ENCODE data around the gene FRA10AC1.

Gene FRA10AC1

DNA sequence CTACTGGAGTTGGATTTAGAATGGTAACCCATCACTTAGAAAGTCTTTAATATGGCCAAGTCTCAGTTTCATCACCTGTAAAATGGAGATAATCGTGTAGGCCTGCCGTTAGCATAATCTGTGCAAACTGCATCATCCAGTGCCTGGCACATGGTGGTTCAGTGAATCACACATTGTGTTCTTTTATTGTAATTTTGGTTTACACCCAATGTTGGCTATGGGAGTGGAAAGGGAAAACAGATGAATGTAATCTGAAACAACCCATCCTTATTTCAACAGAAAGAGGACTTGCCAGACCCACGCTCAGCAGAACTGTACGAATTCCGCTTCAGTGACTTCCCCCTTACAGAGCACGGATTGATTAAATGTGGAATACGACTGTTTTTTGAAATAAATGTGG, 62.6 kb downstream of the FRA10AC1 start:
- TF ChIP-seq, protein P1, sequence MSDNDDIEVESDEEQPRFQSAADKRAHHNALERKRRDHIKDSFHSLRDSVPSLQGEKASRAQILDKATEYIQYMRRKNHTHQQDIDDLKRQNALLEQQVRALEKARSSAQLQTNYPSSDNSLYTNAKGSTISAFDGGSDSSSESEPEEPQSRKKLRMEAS (IDR thresholded peaks at IDR 0.05), result no peak
- TF ChIP-seq EGR1 (IDR thresholded peaks at IDR 0.05), result no peak
- TF ChIP-seq YY1 (IDR thresholded peaks at IDR 0.05; ENCODE audit: low read depth), result no peak
- no peak for TF ChIP-seq EP300 (IDR thresholded peaks at IDR 0.05; ENCODE audit: borderline replicate concordance)
- TF ChIP-seq ZBTB7A (IDR thresholded peaks at IDR 0.05; ENCODE audit: low read depth), result no peak
- no peak for TF ChIP-seq FOXM1 (IDR thresholded peaks at IDR 0.05; ENCODE audit: borderline replicate concordance, low read depth)
- TF ChIP-seq TEAD4 (IDR thresholded peaks at IDR 0.05), result no peak
- TF ChIP-seq CEBPB (IDR thresholded peaks at IDR 0.05), result no peak

DNA sequence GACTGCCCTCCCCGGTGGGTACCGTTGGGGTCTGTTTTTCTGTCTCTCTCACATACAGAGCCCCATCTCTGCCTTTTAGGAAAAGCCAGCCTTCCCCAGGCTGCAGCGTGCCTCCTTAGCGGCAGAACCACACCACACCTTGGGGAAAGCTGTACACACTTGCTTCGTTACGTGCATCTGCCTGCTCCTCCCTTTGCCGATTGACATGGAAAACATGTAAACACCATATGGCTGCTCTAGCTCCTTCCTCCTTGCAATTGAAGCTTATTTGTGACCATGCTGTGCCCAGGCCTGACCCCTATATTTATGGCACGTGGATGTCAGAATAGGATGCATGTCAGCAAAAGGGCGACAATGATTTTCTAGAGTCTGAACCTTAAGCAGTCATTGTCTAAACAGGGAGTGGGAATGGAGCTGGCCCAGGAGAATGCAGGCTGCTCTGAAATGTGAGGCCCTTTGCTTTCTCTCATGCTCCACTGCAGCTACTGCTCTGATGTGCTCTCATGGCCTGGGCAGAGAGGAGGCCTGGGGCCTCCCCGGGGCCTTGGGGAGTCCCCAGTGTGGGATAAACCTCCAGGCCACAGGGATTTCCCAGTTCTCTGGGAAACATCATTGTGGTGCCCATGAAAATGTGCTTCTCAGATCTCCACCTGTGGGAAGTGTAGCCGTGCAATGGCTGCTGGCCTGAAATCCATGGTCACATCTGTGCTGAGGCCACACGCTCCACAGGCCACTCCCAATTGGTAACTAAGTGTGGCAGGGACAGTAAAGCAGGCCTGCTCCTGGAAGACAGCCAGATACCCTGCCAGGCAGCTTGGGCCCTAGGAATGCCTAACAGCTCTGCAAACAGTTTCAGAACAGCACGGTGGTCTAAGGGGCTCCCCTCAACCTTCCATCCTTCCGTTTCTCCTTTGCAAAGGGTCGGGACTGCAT, 71.5 kb downstream of the FRA10AC1 start:
- TF ChIP-seq ZBTB7A (IDR thresholded peaks at IDR 0.05; ENCODE audit: low read depth) (no peak), NFIC (IDR thresholded peaks at IDR 0.05) (peak; percentile 8; the same call in 1 of the 2 replicates), TEAD4 (IDR thresholded peaks at IDR 0.05) (no peak), CEBPB (IDR thresholded peaks at IDR 0.05) (no peak), FOXM1 (IDR thresholded peaks at IDR 0.05; ENCODE audit: borderline replicate concordance, low read depth) (no peak)
- TF ChIP-seq, protein P1 (IDR thresholded peaks at IDR 0.05), result no peak

DNA sequence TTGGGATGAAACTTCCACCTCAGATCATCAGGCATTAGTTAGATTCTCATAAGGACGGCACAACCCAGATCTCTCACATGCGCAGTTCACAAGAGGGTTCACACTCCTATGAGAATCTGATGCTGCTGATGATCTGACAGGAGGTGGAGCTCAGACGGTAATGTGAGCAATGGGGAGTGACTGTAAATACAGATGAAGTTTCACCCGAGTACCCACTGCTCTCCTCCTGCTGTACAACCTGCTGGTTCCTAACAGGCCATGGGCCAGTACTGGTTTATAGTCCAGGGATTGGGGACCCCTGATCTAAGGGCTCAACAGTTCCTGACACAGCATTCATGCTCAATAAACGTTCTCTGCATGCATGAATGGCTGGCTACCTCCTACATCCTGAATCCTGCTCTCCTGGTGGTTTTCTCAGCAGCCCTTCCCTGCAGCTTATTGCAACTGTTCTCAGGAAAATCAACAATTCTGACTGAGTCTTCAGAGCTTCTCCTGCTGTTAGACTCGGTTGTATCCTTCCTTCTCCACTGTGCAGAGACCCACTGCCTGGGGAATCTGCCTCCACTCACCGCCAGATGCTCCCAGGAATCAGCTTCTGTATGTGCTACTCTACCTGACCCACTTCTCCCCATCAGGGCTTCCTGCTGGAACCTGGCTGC, 72.6 kb downstream of the FRA10AC1 start:
- TF ChIP-seq NFIC (IDR thresholded peaks at IDR 0.05), result no peak
- no peak for TF ChIP-seq YY1 (IDR thresholded peaks at IDR 0.05; ENCODE audit: low read depth)
- no peak for TF ChIP-seq CEBPB (IDR thresholded peaks at IDR 0.05)
- TF ChIP-seq TCF12 (IDR thresholded peaks at IDR 0.05; ENCODE audit: low read depth), result no peak
- TF ChIP-seq TAF1 (IDR thresholded peaks at IDR 0.05; ENCODE audit: low read depth), result no peak
- TF ChIP-seq, protein P1 (IDR thresholded peaks at IDR 0.05), result no peak
- TF ChIP-seq RAD21 (IDR thresholded peaks at IDR 0.05; ENCODE audit: low read depth), result no peak
- TF ChIP-seq EP300 (IDR thresholded peaks at IDR 0.05; ENCODE audit: borderline replicate concordance), result no peak
- no peak for TF ChIP-seq FOXM1 (IDR thresholded peaks at IDR 0.05; ENCODE audit: borderline replicate concordance, low read depth)
- TF ChIP-seq ZBTB7A (IDR thresholded peaks at IDR 0.05; ENCODE audit: low read depth), result no peak
- TF ChIP-seq, protein P2, sequence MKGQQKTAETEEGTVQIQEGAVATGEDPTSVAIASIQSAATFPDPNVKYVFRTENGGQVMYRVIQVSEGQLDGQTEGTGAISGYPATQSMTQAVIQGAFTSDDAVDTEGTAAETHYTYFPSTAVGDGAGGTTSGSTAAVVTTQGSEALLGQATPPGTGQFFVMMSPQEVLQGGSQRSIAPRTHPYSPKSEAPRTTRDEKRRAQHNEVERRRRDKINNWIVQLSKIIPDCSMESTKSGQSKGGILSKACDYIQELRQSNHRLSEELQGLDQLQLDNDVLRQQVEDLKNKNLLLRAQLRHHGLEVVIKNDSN (IDR thresholded peaks at IDR 0.05), result no peak

DNA sequence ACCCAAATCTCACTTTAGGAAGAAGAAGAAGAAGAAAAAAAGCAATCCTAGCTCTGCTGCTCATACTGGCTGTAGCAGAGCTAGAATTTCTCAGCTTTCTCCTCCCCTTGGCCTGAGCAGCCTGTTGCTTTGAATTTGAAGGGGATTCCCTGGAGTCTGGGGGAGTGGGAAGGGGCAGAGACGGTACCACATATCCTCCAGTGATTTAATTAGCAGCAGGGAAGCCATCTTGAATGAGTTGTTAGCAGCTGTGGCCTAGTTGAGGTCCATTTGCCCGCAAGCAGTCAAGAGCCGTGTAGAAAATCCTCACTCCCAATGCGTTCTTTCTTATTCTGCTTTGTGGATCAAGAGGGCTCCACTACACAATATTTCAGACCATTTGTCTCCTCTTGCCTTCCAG, 73.5 kb downstream of the FRA10AC1 start:
- no peak for TF ChIP-seq NFIC (IDR thresholded peaks at IDR 0.05)
- TF ChIP-seq CREB1 (IDR thresholded peaks at IDR 0.05; ENCODE audit: low read depth), result no peak
- TF ChIP-seq, protein P2 (IDR thresholded peaks at IDR 0.05), result no peak
- TF ChIP-seq CEBPB (IDR thresholded peaks at IDR 0.05), result no peak
- TF ChIP-seq TEAD4 (IDR thresholded peaks at IDR 0.05), result no peak
- no peak for TF ChIP-seq EP300 (IDR thresholded peaks at IDR 0.05; ENCODE audit: borderline replicate concordance)
- TF ChIP-seq YY1 (IDR thresholded peaks at IDR 0.05; ENCODE audit: low read depth), result no peak
- TF ChIP-seq, protein P1 (IDR thresholded peaks at IDR 0.05), result no peak
- no peak for TF ChIP-seq FOXM1 (IDR thresholded peaks at IDR 0.05; ENCODE audit: borderline replicate concordance, low read depth)
- TF ChIP-seq RAD21 (IDR thresholded peaks at IDR 0.05; ENCODE audit: low read depth), result no peak
- TF ChIP-seq, protein P3, sequence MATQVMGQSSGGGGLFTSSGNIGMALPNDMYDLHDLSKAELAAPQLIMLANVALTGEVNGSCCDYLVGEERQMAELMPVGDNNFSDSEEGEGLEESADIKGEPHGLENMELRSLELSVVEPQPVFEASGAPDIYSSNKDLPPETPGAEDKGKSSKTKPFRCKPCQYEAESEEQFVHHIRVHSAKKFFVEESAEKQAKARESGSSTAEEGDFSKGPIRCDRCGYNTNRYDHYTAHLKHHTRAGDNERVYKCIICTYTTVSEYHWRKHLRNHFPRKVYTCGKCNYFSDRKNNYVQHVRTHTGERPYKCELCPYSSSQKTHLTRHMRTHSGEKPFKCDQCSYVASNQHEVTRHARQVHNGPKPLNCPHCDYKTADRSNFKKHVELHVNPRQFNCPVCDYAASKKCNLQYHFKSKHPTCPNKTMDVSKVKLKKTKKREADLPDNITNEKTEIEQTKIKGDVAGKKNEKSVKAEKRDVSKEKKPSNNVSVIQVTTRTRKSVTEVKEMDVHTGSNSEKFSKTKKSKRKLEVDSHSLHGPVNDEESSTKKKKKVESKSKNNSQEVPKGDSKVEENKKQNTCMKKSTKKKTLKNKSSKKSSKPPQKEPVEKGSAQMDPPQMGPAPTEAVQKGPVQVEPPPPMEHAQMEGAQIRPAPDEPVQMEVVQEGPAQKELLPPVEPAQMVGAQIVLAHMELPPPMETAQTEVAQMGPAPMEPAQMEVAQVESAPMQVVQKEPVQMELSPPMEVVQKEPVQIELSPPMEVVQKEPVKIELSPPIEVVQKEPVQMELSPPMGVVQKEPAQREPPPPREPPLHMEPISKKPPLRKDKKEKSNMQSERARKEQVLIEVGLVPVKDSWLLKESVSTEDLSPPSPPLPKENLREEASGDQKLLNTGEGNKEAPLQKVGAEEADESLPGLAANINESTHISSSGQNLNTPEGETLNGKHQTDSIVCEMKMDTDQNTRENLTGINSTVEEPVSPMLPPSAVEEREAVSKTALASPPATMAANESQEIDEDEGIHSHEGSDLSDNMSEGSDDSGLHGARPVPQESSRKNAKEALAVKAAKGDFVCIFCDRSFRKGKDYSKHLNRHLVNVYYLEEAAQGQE (IDR thresholded peaks at IDR 0.05; ENCODE audit: low read depth), result no peak
- TF ChIP-seq TAF1 (IDR thresholded peaks at IDR 0.05; ENCODE audit: low read depth), result no peak
- no peak for TF ChIP-seq TCF12 (IDR thresholded peaks at IDR 0.05; ENCODE audit: low read depth)
- TF ChIP-seq EGR1 (IDR thresholded peaks at IDR 0.05), result no peak
- no peak for TF ChIP-seq ZBTB7A (IDR thresholded peaks at IDR 0.05; ENCODE audit: low read depth)

DNA sequence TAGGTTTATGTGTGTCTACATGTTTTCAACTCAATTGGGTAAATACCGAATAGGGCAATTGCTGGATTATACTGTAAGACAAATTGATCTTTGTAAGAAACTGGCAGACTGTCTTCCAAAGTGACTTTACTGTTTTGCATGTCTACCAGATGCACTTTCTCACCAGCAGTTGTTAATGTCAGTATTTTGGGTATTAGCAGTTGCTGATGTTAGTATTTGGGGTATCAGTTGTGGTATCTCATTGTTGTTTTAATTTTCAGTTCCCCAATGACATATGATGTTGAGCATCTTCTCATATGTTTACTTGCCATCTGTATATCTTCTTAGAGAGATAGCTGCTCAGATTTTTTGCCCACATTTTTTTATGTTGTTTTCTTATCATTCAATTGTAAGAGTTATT, 79.5 kb downstream of the FRA10AC1 start:
- no peak for TF ChIP-seq CREB1 (IDR thresholded peaks at IDR 0.05; ENCODE audit: low read depth)
- TF ChIP-seq ZBTB7A (IDR thresholded peaks at IDR 0.05; ENCODE audit: low read depth), result no peak
- TF ChIP-seq EGR1 (IDR thresholded peaks at IDR 0.05), result no peak
- TF ChIP-seq NFIC (IDR thresholded peaks at IDR 0.05), result no peak
- no peak for TF ChIP-seq TEAD4 (IDR thresholded peaks at IDR 0.05)
- TF ChIP-seq, protein P1 (IDR thresholded peaks at IDR 0.05), result no peak
- TF ChIP-seq TCF12 (IDR thresholded peaks at IDR 0.05; ENCODE audit: low read depth), result no peak
- no peak for TF ChIP-seq CEBPB (IDR thresholded peaks at IDR 0.05)

DNA sequence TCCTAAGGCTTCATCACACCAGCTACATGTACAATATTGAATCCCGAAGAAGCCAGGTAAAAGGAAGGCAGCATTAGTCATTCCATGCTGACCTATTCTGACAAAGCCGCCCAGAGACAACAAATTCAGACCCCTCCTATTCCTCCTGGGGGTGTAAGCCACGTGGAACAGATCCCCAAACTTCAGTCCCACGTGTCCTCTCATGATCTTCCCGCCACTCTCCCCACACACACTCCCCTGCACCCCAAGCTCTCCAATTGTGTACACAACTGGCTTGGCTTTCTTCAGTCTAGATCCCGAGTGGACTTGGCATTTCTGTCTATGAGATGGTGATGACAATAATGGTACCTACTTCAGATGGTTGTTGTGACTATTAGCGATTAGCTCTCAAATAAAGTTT, 81.5 kb downstream of the FRA10AC1 start:
- TF ChIP-seq, protein P1 (IDR thresholded peaks at IDR 0.05), result no peak
- TF ChIP-seq FOXM1 (IDR thresholded peaks at IDR 0.05; ENCODE audit: borderline replicate concordance, low read depth) (no peak), EGR1 (IDR thresholded peaks at IDR 0.05) (no peak)

Measured in Ishikawa (cell line).